Neural cell (in vitro differentiated cells): ENCODE measurements around the gene LYRM7.

Experiments used
- EZH2 ChIP-seq: fragments of 200-600, 300-800 bp; shearing (Covaris generic), sonication (generic); IDR thresholded peaks from 2 replicates; pipeline ENCODE4 v1.6.1; 2014; ENCODE audit warnings: antibody characterized with exemption, low read length, borderline replicate concordance, mild to moderate bottlenecking; ENCODE audit not compliant: insufficient read depth, poor library complexity, severe bottlenecking
- POLR2AphosphoS5 ChIP-seq: IDR thresholded peaks from 2 replicates; pipeline ENCODE4 v1.6.1; 2012
- SMC3 ChIP-seq: fragments of 450-650 bp; conservative IDR thresholded peaks from 2 replicates; pipeline ENCODE4 v1.6.1; 2014; ENCODE audit warnings: antibody characterized with exemption, mild to moderate bottlenecking, moderate library complexity; ENCODE audit not compliant: poor library complexity
- TF ChIP-seq, protein P1 (sequence below): fragments of 450-650 bp; IDR thresholded peaks from 2 replicates; pipeline ENCODE4 v1.5.1; 2014; ENCODE audit warnings: antibody characterized with exemption, mild to moderate bottlenecking, moderate library complexity; ENCODE audit not compliant: poor library complexity, severe bottlenecking

DNA sequence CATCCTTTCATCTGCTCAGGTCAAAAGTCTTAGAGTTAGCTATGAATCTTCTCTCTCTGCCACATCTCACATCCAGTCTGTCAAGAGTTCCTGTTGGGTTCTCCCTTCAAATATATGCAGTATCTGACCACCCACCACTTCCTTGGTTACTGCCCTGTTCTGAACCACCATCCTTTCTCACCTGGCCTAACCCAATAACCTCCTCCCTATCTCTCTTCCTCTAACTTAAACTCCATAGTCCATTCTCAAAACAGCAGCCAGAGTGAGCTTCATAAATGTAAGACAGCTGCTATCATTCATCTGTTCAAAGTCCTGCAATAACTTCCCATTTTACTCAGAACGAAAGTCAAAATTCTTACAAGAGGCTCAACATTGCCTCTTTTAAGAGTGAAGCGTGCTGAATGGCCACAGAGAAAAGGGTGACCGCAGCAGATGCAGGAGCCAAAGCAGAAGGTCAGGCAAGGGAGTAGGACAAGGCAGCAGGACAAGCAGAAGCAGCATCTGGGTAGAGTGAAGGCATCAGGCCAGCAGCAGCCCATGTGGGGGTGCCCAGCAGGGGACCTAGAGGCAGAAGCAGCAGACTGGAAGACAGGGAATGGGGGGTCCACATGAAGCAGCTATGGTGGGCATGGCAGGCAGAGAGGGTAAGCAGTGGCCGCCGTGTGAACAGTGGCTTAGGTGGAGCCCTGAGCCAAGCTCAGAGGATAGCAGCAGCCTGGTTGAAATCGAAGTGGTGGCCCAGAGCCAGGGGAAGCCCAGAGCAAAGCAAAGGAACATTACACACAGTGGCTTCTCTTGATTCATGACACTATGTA, 53.9 kb downstream of the LYRM7 start:
- TF ChIP-seq, protein P1, sequence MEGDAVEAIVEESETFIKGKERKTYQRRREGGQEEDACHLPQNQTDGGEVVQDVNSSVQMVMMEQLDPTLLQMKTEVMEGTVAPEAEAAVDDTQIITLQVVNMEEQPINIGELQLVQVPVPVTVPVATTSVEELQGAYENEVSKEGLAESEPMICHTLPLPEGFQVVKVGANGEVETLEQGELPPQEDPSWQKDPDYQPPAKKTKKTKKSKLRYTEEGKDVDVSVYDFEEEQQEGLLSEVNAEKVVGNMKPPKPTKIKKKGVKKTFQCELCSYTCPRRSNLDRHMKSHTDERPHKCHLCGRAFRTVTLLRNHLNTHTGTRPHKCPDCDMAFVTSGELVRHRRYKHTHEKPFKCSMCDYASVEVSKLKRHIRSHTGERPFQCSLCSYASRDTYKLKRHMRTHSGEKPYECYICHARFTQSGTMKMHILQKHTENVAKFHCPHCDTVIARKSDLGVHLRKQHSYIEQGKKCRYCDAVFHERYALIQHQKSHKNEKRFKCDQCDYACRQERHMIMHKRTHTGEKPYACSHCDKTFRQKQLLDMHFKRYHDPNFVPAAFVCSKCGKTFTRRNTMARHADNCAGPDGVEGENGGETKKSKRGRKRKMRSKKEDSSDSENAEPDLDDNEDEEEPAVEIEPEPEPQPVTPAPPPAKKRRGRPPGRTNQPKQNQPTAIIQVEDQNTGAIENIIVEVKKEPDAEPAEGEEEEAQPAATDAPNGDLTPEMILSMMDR = no peak
- TF ChIP-seq EZH2 (no peak), POLR2AphosphoS5 (no peak), SMC3 (no peak)
